HG03457 (cell line): ENCODE measurements around the gene UPF1.

ENCODE experiments used
- ATAC-seq: cut with Tn5 transposase; IDR thresholded peaks from one replicate; pipeline ENCODE4 v1.9.1; 2021; ENCODE audit warnings: moderate number of reproducible peaks; ENCODE audit not compliant: unreplicated experiment

The UPF1 gene

GRCh38 chr19:18831524-18832305 is at the start of gene UPF1:
Gene UPF1 (plus strand): TSS chr19:18831959. CDS start chr19:18832210, 251 bp downstream.
- peak; percentile 49 for ATAC-seq

DNA sequence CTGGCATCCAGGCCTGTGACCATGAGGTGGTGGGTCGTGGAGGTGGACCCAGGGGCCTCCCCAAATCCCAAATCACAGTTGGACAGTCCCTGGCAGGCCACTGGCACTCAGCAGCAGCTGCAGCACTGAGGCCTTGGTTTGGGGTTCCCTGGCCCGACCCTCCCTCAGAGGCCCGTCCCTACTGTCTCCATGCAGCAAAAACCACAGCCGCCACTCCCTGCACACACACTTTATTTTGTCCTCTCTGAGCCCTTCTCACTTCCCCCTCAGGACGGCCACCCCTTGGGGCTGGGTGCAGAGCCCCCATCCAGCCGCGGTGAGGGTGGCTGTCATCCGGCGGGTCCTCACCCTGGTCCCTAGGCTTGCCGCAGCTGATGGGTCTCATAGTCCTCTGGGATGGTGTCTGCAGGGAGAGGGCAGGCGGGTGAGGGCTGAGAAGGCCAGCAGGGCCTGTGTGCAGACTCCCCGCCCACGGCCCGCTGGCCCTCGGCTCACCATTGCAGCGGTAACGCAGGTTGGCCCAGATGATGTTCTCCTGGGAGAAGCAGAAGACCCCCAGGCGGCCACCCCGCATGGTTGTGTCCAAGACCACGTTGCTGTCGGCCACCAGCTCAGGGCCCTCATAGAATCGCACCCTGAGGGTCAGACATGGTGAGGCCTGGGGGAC is 49.1 kb upstream of the UPF1 start:
- no peak for ATAC-seq

DNA sequence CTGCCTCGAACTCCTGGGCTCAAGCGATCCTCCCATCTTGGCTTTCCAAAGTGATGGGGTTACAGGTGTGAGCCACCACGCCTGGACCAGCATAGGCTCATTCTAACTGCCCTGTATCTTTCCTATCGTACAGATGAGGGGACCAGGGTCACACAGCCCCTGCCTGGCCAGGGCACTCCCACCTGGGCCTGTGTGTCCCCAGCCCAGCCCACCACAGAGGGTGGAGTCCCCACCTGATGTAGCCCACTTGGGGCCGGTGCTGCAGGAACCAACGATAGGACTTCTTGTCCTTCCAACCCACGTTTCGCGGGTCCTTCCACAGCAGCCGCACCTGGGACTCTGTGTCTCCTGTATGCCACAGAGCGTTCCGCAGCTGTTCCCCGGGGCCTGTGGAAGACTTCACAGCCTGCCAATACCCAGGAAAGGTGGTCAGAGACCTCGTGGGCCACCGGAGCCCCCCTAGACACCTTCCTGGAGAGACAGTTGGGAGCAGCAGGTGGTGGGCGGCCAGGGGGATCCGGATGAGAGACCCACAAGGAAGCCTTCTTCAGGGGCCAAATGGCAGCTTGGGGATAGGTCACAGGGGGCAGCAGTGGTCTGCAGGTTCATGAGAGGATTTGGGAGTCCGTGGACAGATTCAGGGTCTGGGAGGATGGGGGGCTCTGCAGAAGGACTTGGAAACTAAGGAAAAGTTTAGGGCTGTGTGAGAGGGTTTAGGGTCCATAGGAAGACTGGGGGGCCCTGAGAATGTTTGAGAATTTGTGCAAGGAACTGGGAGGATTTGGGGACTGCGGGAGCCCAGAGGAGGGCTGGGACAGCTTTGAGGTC is 47.6 kb upstream of the UPF1 start:
- ATAC-seq = no peak

DNA sequence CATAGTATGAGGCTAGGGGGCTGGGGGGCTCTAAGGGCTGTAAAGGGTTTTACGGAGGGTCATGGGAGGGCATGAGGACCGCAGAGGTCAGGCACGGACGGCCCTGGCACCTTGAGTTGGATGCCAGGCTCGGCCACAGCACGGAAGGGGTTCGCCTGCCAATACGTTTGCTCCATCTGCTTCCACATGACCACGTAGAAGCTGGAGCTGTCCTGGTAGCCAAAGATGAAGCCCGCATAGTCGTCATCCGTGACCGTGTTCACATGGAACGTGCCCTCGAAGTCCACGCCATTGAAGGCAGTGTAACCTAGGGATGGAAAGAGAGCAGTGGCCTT is 47.0 kb upstream of the UPF1 start:
- no peak for ATAC-seq

GRCh38 chr19:18785179-18786124 is 46.3 kb upstream of the UPF1 start:
- ATAC-seq = no peak

GRCh38 chr19:18788529-18789421 is 43.0 kb upstream of the UPF1 start:
- ATAC-seq = no peak

- no peak for ATAC-seq
Measured at GRCh38 chr19:18789422-18789869, 42.3 kb upstream of the UPF1 start.

GRCh38 chr19:18789883-18790565 is 41.7 kb upstream of the UPF1 start:
- ATAC-seq = no peak

- ATAC-seq = no peak
Measured at GRCh38 chr19:18790566-18791314, 41.0 kb upstream of the UPF1 start, which contains the start of gene COMP. Gene COMP (minus strand): TSS chr19:18791305. CDS start chr19:18791269, 36 bp downstream.

DNA sequence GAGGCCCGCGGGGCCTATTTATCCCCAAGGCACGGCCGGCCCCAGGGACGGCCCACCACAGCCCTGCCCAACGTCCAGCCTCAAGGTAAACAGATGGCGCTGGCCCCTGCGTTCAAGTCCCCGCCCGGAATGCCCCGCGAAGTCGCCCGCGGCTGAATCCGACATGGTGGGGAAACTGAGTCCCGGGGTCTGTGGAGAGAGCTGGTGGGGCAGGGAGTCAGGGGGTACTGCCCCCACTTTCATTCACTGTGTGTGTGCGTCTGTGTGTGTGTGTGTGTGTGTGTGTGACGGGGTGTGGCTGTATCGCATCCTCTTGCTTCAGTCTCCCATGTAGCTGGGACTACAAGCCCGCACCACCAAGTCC is 40.5 kb upstream of the UPF1 start:
- no peak for ATAC-seq

DNA sequence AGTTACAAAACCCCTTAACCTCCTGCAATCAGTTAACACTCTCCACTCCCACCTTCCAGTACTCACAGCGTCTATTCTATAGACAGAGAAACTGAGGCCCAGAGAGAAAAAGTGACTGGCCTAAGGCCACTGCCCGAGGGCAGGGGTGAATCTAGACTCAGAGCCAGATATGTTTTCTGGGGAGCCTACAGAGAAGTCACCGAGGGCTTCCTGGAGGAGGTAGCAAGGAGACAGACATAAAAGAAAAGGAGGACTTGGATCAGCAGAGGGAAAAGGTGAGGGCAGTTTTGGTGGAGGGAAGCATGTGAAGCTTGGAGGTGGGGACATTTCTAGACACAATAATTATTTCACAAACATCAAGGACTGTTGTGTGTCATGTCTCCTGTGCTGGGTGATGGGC is 39.1 kb upstream of the UPF1 start:
- ATAC-seq = no peak

- no peak for ATAC-seq
Measured at GRCh38 chr19:18793144-18794028, 38.4 kb upstream of the UPF1 start.

DNA sequence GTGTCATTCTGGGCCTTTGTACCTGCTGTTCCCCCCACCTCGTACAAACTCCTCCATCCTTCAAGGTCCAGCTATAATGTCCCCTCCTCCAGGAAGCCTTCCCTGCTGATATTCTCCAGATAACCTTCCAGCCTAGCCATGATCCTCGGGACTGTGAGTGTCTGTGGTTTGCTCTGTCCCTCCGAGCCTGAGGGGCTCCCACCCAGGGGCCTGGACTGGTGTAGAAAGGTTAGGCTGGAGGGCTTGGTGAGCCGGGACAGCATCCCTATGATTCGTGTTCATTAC is 37.8 kb upstream of the UPF1 start:
- no peak for ATAC-seq

DNA sequence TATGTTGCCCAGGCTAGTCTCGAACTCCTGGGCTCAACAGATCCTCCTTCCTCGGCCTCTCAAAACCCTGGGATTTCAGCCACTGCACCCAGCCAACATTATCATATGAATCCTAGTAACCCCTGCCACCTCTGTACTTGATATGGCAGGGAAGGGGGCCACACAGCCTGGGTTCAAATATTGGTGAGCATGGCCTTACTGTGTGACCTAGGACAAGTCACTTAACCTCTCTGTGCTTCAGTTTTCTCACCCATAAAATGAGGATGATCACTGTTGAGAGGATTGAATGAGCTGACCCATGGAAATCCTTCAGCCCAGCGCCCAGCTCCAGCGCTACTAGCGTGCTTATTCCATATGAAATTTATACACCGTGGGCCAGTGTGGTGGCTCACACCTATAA is 37.1 kb upstream of the UPF1 start:
- ATAC-seq = no peak

- no peak for ATAC-seq
Measured at GRCh38 chr19:18795540-18795939, 36.2 kb upstream of the UPF1 start.

DNA sequence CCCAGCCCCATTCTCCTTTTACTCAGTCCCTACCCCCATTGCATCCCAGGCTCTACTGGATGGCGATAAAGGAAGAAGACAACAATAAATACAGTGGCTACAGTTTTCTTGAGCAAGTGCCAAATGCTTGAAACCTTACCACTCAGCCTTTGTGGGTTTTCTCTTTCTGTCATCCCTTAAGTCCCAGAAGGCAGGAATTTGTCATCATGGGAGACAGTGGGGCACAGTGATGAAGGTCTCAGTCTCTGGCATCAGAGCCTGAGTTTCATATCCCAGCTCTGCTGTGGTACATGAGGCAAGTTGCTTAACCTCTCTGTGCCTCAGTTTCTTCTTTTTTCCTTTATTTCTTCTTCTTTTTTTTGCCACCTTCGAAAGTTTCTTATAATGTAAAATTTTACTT is 35.5 kb upstream of the UPF1 start:
- ATAC-seq = no peak
